SU-DHL-6 (cell line): Measurements from ENCODE around the gene RIOK1.

Experiments used
- H2AFZ ChIP-seq: fragments of 200-600 bp; sonication (generic); 2 replicates; pipeline ENCODE4 v1.6.1; 2014; ENCODE audit warnings: low read depth, mild to moderate bottlenecking, moderate library complexity, mixed read lengths, antibody characterized with exemption, low read length; ENCODE audit not compliant: severe bottlenecking
- H3F3A ChIP-seq: fragments of 200-600 bp; shearing (Covaris generic); 2 replicates; pipeline ENCODE4 v1.6.0; 2016; ENCODE audit warnings: antibody characterized with exemption, mild to moderate bottlenecking; ENCODE audit not compliant: insufficient read depth
- H3K27ac ChIP-seq: fragments of 200-600 bp; sonication (generic); 2 replicates; pipeline ENCODE4 v1.5.1; 2016; ENCODE audit warnings: low read depth, mild to moderate bottlenecking, low read length, moderate library complexity, mixed read lengths
- H3K27me3 ChIP-seq: fragments of 200-600 bp; sonication (generic), shearing (Covaris generic); 2 replicates; pipeline ENCODE4 v1.6.0; 2014; ENCODE audit warnings: mild to moderate bottlenecking, low read length
- H3K36me3 ChIP-seq: fragments of 200-600 bp; sonication (generic); 2 replicates; pipeline ENCODE4 v1.6.1; 2014; ENCODE audit warnings: mild to moderate bottlenecking, low read length, mixed read lengths
- H3K4me2 ChIP-seq: fragments of 300-600, 200-600 bp; shearing (Covaris generic), sonication (generic); 2 replicates; pipeline ENCODE4 v1.6.0; 2014; ENCODE audit warnings: low read length, low read depth, mild to moderate bottlenecking; ENCODE audit not compliant: poor library complexity, severe bottlenecking
- H3K4me3 ChIP-seq: fragments of 200-600 bp; sonication (generic); 2 replicates; pipeline ENCODE4 v1.5.1; 2014; ENCODE audit warnings: antibody characterized with exemption, low read length, mild to moderate bottlenecking, mixed read lengths; ENCODE audit not compliant: insufficient read depth, poor library complexity, severe bottlenecking
- H3K79me2 ChIP-seq: fragments of 200-600 bp; sonication (generic); 2 replicates; pipeline ENCODE4 v1.6.1; 2014; ENCODE audit warnings: mild to moderate bottlenecking, low read length, moderate library complexity; ENCODE audit not compliant: insufficient read depth
- H3K9ac ChIP-seq: fragments of 200-600 bp; sonication (generic); 2 replicates; pipeline ENCODE4 v1.7.0; 2014; ENCODE audit warnings: mild to moderate bottlenecking, low read length
- H3K9me2 ChIP-seq: fragments of 200-600 bp; sonication (generic); replicated peaks from 2 replicates; pipeline ENCODE4 v1.6.1; 2014; ENCODE audit warnings: low read length; ENCODE audit not compliant: insufficient read depth
- H3K9me3 ChIP-seq: fragments of 200-600 bp; sonication (generic); 2 replicates; pipeline ENCODE4 v1.6.1; 2014; ENCODE audit warnings: low read length, mixed read lengths; ENCODE audit not compliant: insufficient read depth
- H4K20me1 ChIP-seq: fragments of 200-600 bp; sonication (generic); 2 replicates; pipeline ENCODE4 v1.6.1; 2014; ENCODE audit warnings: low read depth, mild to moderate bottlenecking, antibody characterized with exemption, low read length, moderate library complexity, mixed read lengths
- EZH2phosphoT487 ChIP-seq: fragments of 200-600 bp; sonication (generic), shearing (Covaris generic); conservative IDR thresholded peaks from 2 replicates; pipeline ENCODE4 v1.6.1; 2018; ENCODE audit warnings: mild to moderate bottlenecking, antibody characterized with exemption, low read length, moderate library complexity, mixed read lengths
- TF ChIP-seq, protein P1 (sequence below): fragments of 200-600 bp; sonication (generic); IDR thresholded peaks from one replicate; pipeline ENCODE4 v1.5.1; 2017; ENCODE audit warnings: antibody characterized with exemption, mild to moderate bottlenecking, low read length, moderate library complexity; ENCODE audit not compliant: insufficient read depth, poor library complexity, severe bottlenecking

RIOK1 gene

DNA sequence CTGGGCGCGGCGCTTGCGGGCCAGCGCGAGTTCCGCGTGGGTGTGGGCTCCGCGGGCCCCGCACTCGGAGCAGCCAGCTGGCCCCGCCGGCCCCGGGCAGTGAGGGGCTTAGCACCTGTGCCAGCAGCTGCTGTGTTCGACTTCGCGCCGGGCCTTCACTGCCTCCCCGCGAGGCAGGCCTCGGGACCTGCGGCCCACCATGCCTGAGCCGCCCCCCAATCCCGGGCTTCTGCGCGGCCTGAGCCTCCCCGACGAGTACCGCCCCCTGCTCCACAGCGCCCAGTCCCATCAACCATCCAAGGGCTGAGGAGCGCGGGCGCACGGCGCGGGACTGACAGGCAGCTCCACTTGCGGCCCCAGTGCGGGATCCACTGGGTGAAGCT, 36.2 kb downstream of the RIOK1 start:
- Histone ChIP-seq H3K9ac (no peak overlapping the region), H3K79me2 (no peaks in the 10 kb centered on the region), H3K4me3 (no peak overlapping the region), H2AFZ (no peak overlapping the region), H3K27me3 (no peaks in the 10 kb centered on the region), H3K9me3 (no peaks in the 10 kb centered on the region), H3K4me2 (no peak overlapping the region), H3K9me2 (no peaks in the 10 kb centered on the region), H3K27ac (no peak overlapping the region), H3K36me3 (no peaks in the 10 kb centered on the region), H4K20me1 (no peaks in the 10 kb centered on the region), H3F3A (no peaks in the 10 kb centered on the region)
- no peak for TF ChIP-seq EZH2phosphoT487
- TF ChIP-seq, protein P1, sequence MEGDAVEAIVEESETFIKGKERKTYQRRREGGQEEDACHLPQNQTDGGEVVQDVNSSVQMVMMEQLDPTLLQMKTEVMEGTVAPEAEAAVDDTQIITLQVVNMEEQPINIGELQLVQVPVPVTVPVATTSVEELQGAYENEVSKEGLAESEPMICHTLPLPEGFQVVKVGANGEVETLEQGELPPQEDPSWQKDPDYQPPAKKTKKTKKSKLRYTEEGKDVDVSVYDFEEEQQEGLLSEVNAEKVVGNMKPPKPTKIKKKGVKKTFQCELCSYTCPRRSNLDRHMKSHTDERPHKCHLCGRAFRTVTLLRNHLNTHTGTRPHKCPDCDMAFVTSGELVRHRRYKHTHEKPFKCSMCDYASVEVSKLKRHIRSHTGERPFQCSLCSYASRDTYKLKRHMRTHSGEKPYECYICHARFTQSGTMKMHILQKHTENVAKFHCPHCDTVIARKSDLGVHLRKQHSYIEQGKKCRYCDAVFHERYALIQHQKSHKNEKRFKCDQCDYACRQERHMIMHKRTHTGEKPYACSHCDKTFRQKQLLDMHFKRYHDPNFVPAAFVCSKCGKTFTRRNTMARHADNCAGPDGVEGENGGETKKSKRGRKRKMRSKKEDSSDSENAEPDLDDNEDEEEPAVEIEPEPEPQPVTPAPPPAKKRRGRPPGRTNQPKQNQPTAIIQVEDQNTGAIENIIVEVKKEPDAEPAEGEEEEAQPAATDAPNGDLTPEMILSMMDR, result no peak

DNA sequence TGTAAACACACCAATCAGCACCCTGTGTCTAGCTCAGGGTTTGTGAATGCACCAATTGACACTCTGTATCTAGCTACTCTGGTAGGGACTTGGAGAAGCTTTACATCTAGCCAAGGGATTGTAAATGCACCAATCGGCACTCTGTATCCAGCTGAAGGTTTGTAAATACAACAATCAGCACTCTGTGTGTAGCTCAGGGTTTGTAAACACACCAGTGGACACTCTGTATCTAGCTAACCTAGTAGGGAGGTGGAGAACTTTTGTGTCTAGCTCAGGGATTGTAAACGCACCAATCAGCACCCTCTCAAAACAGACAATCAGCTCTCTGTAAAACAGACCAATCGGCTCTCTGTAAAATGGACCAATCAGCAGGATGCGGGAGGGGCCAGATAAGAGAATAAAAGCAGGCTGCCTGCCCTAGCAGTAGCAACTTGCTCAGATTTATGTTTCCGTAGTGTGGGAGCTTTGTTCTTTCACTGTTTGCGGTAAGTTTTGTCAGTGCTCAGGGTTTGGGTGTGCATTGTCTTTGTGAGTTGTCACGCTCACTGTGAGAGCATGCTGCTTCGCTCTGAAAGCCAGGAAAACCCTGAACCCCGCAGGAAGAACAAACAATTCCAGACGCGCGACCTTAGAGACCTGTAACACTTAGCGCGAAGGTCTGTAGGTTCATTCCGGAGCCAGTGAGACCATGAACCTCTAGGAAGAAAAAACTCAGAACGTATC, 37.0 kb downstream of the RIOK1 start:
- H3K27me3 ChIP-seq, result no peaks in the 10 kb centered on the region
- no peaks in the 10 kb centered on the region for H4K20me1 ChIP-seq
- H3K4me3 ChIP-seq, result no peak overlapping the region
- no peak overlapping the region for H3K27ac ChIP-seq
- no peaks in the 10 kb centered on the region for H3K9me3 ChIP-seq
- H3F3A ChIP-seq, result no peaks in the 10 kb centered on the region
- TF ChIP-seq, protein P1, result no peak
- no peak for TF ChIP-seq EZH2phosphoT487
- no peak overlapping the region for H2AFZ ChIP-seq
- H3K9ac ChIP-seq, result no peak overlapping the region
- H3K36me3 ChIP-seq, result no peaks in the 10 kb centered on the region
- no peak overlapping the region for H3K4me2 ChIP-seq
- H3K9me2 ChIP-seq, result no peaks in the 10 kb centered on the region
- no peaks in the 10 kb centered on the region for H3K79me2 ChIP-seq

DNA sequence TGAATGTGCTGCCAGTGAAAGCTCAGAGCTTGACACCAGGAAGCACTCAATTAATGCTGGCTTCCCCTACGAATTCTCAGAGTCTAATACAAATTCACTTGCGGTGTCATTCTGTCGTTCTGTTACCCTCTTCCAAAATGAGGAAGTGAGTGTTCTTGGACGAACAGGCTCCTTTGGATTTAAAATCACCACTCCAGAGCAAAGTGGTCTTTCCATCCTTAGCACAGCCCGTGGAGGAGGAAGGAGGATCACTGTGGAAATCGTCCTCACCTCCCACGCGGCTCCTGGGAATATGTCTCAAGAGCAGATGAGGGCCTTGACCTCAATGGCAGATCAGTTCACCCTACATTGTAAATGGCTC, 41.7 kb downstream of the RIOK1 start:
- Histone ChIP-seq H3K9ac (no peak overlapping the region), H3F3A (no peaks in the 10 kb centered on the region), H4K20me1 (no peaks in the 10 kb centered on the region), H3K27me3 (no peaks in the 10 kb centered on the region), H3K27ac (no peak overlapping the region), H3K36me3 (no peaks in the 10 kb centered on the region), H3K4me3 (no peak overlapping the region), H3K9me3 (no peaks in the 10 kb centered on the region), H3K79me2 (no peaks in the 10 kb centered on the region), H2AFZ (no peak overlapping the region), H3K9me2 (no peaks in the 10 kb centered on the region), H3K4me2 (no peak overlapping the region)
- TF ChIP-seq EZH2phosphoT487, result no peak
- TF ChIP-seq, protein P1, result no peak
